ENCODE data around the gene ELOA.
A peak's percentile ranks its signal among the peaks of the same experiment; 100 is the strongest.
"Not testable (repeated sequence)": the region's sequence is repeated elsewhere in the genome, so short reads cannot be mapped to it uniquely, and the experiment has no call there.

The ELOA gene

DNA sequence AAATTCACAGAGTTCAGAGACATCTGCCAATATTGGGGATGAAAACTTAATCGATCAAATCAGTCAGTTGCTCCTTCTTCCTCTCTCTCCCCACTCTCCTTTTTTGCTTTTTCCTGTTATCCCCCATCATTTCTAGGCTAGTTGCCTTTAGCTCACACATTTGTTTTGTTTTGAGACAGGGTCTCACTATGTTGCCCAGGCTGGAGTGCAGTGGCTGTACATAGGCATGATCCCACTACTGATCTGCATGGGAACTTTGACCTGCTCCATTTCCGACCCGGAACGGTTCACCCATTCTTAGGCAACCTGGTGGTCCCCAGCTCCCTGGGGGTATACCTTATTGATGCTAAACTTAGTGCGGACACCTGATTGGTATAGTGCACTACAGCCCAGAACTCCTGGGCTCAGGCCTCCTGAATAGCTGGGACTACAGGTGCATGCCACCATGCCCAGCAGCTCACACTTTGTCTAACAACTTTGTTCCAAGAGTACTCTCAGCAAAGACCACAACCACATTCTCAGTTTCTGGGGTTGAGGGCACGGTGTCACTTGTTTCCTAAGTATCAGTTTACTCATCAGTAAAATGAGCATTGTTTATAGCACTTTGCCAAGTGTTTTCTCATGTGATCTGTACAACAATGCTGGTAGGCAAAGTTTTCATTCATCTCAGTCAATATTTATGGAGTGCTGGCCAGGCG is 6.7 kb upstream of the ELOA start:
- FAIRE-seq = no peak

DNA sequence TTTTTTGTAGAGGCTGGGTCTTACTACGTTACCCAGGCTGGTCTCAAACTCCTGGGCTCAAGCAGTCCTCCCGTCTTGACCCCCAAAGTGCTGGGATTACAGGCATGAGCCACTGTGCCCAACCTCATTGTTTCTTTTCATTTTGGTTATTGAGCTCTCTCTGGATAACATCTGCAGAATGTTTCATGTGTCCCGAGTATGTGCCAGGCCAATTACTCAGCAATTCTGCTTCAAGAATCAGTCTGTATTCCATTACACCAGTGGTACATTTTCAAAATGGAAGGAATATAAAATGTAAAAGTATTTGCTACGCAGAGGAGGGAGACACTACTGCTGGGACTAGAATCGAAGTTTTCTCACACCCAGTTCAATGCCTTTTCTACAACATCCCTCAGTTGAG is 1.7 kb upstream of the ELOA start:
- FAIRE-seq = no peak

DNA sequence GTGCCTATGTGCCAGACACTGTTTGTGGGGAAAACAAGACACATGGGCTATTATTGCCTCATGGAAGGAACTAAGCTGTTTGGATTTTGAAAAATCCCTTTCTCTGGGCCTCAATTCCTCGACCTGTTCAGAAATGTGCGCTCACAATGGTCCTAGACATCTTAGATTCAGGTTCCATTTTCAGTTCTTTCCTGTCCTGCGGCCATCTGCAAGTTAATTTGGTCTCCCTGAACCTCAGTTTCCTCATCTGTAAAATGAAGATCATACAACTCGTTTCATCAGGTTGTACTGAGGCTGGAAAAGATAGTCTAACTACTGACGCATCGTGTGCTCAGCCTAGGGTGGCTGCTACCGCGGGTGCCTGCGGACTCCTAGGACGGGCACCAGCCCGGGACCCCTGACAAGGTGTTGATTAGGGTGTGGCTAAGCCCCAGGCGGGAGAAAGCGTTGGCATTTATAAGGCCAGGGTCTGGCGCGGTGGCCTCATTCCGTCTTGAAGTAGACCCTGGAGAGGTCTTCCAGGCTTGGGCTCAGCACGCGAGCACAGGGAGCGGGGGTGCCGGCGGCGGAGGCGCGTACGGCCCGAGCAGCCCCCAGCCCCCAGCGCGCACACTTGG is 493 bp upstream of the ELOA start:
- no peak for FAIRE-seq

DNA sequence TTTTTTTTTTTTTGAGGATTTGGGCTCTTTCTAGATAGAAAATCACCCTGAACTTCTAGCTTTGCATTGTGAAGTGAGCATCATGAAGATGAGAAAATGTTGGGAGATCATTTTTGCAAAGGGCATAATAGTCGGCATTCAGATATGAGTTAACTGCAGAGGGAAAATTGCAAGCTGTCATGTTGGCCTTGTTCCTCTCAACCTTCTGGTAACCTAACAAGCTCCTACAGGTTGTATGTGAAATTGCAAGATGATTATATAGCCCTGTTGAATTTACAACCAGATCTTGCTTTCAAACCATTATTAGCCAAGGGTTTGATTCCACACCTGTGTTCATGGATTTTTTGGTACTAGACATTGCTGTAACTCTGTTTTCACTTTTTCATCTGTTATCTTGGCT is 2.2 kb downstream of the ELOA start:
- peak; percentile 91 for FAIRE-seq

DNA sequence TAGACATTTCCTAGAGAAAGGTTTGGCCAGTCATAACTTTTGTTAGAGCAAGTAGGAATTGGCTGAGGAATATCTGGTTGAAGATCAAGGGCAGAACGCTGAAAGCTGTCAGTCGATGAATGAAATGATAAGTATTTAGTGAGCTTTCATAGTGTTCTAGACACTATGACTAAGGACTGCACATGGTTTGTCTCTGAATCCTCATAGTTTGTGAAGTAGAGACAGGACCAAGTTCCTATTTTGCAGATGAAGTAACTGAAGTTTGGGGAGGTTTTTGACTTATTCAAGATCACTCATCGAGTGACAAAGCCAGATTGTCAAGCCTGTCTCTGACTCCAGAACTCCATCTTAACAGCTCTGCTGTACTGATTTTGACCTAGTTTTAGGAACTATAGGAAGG is 4.7 kb downstream of the ELOA start:
- no peak for FAIRE-seq

DNA sequence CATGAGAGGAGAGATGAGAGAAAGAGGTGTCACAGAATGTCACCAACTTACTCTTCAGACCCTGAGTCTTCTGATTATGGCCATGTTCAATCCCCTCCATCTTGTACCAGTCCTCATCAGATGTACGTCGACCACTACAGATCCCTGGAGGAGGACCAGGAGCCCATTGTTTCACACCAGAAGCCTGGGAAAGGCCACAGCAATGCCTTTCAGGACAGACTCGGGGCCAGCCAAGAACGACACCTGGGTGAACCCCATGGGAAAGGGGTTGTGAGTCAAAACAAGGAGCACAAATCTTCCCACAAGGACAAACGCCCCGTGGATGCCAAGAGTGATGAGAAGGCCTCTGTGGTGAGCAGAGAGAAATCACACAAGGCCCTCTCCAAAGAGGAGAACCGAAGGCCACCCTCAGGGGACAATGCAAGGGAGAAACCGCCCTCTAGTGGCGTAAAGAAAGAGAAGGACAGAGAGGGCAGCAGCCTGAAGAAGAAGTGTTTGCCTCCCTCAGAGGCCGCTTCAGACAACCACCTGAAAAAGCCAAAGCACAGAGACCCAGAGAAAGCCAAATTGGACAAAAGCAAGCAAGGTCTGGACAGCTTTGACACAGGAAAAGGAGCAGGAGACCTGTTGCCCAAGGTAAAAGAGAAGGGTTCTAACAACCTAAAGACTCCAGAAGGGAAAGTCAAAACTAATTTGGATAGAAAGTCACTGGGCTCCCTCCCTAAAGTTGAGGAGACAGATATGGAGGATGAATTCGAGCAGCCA is 8.0 kb downstream of the ELOA start:
- FAIRE-seq = no peak

DNA sequence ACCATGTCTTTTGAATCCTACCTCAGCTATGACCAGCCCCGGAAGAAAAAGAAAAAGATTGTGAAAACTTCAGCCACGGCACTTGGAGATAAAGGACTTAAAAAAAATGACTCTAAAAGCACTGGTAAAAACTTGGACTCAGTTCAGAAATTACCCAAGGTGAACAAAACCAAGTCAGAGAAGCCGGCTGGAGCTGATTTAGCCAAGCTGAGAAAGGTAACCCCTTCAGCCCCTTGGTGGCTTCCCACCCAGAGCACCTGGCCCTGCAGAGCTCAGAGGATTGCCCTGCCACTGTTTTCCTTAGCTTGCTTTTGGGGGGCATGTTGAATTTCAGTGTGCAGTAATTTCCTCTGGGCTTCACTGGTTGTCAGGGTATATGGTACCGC is 8.5 kb downstream of the ELOA start:
- no peak for FAIRE-seq

DNA sequence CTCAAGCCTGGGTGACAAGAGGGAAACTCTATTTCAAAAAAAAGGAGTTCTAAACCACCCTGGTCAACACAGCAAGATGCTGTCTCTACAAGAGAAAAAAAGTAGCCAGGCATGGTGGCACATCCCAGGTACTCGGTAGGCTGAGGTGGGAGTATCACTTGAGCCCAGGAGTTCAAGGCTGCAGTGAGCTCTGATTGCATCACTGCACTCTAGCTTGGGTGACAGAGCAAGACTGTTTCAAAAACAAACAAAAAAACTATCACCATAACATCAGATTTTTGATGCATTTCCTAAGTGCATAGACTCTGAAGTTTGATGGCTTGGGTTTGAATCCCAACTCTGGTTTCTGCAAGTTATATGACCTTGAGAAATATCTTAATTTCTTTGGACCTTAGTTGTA is 9.6 kb downstream of the ELOA start:
- FAIRE-seq = no peak

DNA sequence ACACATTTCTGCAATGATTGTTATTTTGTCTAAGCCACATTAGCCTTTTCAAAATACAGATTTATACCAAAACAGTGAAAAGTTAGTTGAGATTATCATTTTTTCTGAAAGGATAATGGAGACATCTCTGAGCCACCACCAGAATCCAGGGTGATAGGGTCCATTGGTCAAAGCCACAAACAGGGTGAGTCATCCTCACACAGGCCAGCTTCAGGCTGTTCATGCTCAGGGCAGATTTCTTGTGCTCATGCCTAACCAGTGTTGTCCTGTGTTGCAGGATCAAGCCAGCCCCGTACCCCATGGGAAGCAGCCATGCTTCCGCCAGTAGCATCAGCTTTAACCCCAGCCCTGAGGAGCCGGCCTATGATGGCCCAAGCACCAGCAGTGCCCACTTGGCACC is 13.4 kb downstream of the ELOA start:
- FAIRE-seq = no peak

DNA sequence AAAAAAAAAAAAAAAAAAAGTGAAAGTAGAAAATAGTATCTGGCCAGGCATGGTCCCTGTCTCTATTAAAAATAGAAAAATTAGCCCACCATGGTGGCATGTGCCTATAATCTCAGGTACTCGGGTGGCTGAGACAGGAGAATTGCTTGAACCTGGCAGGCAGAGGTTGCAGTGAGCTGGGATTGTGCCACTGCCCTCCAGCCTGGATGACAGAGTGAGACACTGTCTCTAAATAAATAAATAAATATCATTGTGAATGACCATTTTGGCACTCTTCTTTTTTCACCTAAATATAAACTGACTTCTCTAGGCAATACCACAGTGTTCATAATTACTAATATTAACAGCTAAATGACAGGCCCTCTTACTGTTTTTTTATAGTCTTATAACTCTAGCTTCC is 14.5 kb downstream of the ELOA start:
- no peak for FAIRE-seq

DNA sequence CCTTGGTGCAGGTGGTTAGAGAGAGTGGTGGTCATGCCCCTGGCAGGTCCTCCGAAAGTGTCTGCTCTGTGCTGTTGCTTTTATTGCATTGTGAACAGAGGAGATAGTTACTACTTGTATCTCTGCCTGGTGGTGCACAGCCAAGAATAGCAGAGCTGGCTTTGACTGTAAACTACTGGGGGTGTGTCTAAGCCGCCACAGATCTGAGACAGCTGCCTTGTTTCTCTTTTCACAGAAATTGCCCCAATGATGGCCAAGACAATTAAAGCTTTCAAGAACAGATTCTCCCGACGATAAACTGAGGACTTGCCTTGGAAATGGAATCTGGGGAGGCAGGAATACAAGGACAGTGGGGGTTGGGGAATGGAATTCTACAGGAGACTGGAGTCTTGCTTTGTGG is 16.0 kb downstream of the ELOA start:
- FAIRE-seq = no peak

DNA sequence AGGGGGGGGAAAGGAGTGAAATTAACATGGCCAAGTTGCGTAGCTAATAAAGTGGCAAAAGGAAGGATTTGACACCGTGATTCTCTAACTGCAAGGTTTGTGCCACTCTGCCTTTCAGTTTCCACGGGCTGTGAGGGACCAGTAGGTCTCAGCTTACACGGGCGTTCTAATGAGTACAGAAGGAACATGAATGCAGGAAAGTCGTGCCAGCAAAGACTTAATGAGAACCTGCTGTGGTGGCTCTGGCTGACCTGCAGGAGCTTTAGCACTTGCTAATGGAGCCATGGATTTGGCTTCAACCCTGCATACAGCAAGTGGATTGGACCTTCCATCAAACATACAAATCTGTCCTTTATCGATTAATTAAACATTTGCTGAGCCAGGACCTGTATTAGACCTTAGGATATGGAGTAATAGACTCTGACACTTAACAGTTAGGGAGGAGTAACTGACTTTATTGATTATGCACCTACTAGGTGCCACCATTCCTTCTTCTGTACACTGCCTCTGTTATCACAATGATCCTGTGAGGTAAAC is 19.8 kb downstream of the ELOA start:
- FAIRE-seq = no peak

DNA sequence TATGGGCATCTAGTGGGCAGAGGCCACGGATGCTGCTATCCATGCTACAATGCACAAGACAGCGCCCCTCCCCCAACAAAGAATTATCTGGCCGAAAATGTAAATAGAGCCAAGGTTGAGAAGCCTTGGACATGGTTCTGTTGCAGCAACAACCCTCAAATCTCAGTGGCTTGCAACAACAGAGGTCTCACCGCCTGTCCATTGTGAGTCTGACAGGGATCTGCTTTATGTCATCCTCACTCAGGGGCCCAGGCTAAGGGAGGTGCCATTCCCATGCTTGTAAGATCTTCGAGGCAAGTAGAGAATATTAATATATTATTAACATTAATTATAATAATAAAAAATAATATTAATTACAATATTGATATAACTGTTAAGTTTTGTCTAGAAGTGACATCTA is 25.5 kb downstream of the ELOA start:
- FAIRE-seq = no peak

DNA sequence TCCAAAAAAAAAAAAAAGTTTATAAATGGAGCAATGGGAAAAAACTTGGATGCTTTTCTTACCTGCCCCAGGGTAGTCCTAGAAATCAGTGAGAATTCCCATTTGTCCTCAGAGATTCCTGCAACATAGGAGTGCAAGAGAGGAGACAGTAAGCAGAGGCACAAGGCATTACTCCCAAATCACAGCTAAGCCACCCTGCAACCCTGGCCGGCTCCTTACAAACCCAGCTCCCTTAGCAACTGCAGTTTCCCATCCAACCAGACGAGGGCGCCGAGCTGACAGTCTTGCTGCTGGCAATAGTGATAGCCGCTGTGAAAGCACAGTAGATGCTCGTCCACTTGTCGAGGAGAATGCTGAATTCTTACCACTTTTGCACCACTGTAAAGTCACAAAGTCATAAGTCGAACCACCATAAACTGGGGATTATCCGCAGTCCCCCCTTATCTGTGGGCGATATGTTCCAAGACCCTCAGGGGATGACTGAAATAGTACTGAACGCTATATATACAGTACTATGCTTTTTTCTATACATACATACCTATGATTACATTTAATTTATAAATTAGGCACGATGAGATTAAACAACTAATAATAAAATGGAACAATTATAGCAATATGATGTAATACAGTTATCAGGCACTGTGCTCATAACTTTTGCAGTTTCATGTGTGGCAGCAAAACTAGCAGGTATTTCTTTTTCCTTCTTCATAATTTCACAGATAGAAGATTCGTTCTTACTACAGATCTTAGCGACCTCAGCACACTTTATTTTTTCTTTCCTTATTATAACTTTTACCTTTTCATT is 29.0 kb downstream of the ELOA start:
- no peak for FAIRE-seq

DNA sequence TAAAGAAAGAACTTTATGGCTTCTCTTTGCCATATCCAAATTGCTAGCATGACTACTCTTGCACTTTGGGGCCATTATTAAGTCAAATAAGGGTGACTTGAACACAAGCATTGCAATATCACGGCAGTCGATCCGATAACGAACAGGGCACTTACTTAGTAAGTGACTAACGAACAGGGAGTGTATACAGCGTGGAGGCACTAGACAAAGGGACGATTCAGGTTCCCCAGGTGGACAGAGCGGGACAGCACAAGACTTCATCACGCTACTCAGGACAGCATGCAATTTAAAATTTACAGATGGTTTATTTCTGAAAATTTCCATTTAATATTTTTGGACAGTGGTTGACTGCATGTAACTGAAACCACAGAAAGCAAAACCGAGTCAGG is 29.6 kb downstream of the ELOA start:
- FAIRE-seq = no peak

DNA sequence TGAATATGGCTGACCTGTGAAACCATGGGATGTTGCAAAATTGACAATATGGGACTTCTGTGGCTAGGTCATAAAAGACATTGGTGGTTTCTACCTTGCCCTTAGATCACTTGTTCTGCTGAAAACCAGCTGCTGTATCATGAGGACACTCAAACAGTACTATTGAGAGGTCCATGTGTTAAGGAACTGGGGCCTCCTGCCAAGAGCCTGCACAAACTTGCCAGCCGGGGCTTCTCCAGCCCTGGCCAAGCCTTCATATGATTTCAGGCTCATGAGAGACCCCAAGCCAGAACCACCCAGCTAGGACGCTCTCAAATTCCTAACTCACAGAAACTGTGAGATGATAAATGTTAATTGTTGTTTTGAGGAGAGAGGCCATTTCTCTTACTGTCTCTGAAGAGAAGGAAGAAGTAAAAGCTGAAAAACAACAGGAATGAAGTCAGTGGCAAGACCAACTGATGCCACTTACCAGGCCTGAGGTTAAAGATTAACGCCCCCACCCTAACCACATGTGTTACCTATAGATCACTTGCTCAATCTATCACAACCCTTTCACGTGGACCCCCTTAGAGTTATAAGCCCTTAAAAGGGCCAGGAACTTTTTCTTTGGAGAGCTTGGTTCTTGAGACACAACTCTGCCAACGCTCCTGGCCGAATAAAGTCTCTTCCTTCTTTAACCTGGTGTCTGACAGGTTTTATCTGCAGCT is 31.1 kb downstream of the ELOA start:
- FAIRE-seq = no peak

DNA sequence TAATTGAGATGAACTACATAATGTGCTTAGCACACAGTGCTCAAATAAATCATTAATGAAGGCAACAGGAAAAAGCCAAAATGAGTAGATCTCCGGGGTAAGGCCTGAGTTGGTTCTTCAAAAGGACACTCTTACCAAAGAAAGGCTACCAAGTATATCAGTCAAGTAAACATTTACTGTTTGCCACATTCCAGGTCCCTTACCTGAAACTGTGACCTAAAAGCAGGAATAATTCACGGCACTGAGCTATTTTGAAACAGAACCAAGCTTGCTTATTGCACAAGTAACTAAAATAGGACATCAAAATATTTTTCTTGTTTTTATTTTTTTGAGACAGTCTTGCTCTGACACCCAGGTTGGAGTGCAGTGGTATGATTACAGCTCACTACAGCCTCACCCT is 32.9 kb downstream of the ELOA start:
- FAIRE-seq = no peak

DNA sequence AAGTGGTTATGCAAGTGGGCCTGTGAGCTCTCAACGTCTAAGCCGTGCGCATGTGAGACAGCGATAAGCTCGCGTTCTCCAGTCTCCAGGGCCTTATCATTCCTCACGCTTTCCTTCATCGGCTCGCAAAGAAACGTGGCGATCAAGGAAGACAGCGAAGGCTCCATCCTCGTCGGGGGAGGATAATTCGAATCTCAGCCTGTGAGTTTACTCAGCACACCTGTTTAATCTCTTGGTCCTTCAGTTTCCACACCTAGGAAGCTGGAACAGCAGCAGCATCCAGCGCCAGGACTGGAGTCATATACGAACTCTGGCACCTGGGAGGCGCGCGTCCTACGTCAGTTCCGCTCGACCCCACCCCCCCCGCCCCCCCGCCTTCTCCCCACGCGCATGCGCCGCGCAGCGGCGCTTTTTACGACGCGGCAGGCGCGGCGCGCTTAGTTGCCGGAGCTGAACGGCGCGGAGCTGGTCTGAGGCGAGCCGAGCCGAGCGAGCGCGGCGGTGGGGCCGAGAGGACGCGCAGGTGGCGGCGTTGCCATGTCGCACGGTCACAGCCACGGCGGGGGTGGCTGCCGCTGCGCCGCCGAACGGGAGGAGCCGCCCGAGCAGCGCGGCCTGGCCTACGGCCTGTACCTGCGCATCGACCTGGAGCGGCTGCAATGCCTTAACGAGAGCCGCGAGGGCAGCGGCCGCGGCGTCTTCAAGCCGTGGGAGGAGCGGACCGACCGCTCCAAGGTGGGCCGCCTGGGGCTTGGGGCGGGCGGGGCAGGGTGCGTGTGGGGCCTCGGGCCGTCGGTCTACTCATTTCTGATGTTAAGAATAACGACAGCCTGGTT is 34.9 kb downstream of the ELOA start, which contains the start of gene PITHD1:
TSS of gene PITHD1 (plus strand) at position 440 of the 836 bp plus-strand sequence. CDS start at position 538, 98 bp downstream.
- no peak for FAIRE-seq

DNA sequence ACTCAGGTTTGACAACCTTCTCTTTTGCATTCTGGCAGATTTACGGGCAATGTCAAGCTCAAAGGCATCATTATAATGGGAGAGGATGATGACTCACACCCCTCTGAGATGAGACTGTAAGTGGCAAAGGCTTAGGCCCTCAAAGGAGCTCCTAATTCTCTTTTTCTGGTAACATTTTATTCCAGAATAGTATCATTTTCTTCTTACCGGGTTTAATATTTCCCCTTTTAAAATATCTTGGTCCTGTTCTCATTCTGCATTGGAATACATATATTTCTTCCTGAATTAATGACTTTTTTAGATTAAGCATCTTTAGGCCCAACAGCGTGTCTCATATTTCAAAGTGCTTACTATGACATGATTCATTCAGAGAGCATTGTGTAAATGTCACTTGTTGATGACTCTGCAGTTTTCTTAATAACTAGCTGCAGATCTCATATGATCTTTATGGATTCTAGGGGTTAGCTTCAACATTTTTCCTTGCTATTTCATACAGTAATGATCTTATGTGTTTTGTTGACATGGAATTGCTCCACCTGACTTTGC is 36.6 kb downstream of the ELOA start:
- FAIRE-seq = peak; percentile 65

DNA sequence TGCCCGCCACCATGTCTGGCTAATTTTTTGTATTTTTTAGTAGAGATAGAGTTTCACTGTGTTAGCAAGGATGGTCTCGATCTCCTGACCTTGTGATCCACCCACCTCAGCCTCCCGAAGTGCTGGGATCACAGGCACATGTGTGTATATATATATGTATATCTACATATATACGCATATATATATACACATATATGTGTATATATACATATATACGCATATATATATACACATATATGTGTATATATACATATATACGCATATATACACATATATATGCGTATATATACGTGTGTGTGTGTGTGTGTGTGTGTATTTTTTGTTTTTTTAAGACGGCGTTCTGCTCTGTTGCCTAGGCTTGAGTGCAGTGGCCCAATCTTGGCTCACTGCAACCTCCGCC is 39.9 kb downstream of the ELOA start:
- FAIRE-seq = not testable (repeated sequence)

DNA sequence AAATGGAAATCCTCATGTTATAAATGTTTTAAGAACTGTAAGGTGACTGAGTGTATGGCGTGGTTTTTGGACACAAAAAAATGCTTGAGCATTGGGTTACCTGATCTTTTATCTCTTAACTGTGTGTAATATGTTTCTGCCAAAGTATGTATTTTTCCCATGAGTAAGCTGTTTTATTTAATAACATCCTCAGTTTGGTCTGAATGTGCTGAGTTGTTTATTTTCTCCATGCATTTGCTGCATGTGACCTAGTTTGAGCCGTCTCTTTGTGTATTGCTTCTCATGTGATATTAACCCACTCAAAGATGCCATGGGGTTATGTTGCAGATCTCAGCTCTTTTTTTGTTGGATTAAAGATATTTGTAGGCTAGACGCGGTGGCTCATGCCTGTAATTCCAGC is 41.6 kb downstream of the ELOA start:
- peak; percentile 38 for FAIRE-seq
